Prostate gland (tissue), 2 donors: ENCODE measurements around the gene GRID1. TPM values are rescaled to one million over a fixed set of nuclear protein-coding genes. Genes with fewer than 3 reads are reported as not detected.

ENCODE experiments used
- DNase-seq: peaks from one replicate; pipeline ENCODE4 v3.0.0-alpha.2; 2019; ENCODE audit warnings: low spot score
- H3K27ac ChIP-seq, 2 donors: fragments of 200-600 bp; sonication (generic); 2 replicates each; pipeline ENCODE4 v1.5.1; 2017 to 2019
- H3K27me3 ChIP-seq: fragments of 200-600 bp; sonication (generic); replicated peaks from 2 replicates; pipeline ENCODE4 v1.5.1; 2019; ENCODE audit not compliant: insufficient read depth
- H3K36me3 ChIP-seq, 2 donors: fragments of 200-600 bp; sonication (generic); 1 replicate in 1 of 2; 2 replicates in 1 of 2; pipeline versions ENCODE4 v1.5.1 to v1.8.1; 2017 to 2019
- H3K4me1 ChIP-seq: fragments of 200-600 bp; sonication (generic); replicated peaks from 2 replicates; pipeline ENCODE4 v1.5.1; 2019
- H3K4me3 ChIP-seq, 2 donors: fragments of 200-600 bp; sonication (generic); 2 replicates each; pipeline ENCODE4 v1.5.1; 2017 to 2019
- H3K9me3 ChIP-seq: fragments of 200-600 bp; sonication (generic); 2 replicates; pipeline ENCODE4 v1.5.1; 2017
- POLR2A ChIP-seq: fragments of 450-650 bp; IDR thresholded peaks from one replicate; pipeline ENCODE4 v1.6.1; 2016; ENCODE audit warnings: antibody characterized with exemption, mild to moderate bottlenecking
- POLR2AphosphoS5 ChIP-seq: sonication (generic); formaldehyde crosslinking; IDR thresholded peaks from one replicate; pipeline ENCODE4 v1.6.1; 2017; ENCODE audit warnings: antibody characterized with exemption
- WGBS: methylation state at CpG from one replicate; pipeline ENCODE4 v1.1.5; 2018; 5-methylcytosine and 5-hydroxymethylcytosine counted together
- intact Hi-C: fragments of 100-400 bp; cut with DNase I; formaldehyde crosslinking; loops from one replicate; pipeline ENCODE4 v1.14.2; 2022
- total RNA-seq, 2 donors: library from RNA; depleted of rRNA; stranded (reverse); fragments of >200 nt; gene quantifications; one replicate each; pipeline ENCODE4 v1.1.0, GENCODE V29; 2016
- TF ChIP-seq, protein P1 (sequence below), 4 experiments: fragments of 200-600 bp in 2 of 4; fragments of 450-650 bp in 2 of 4; sonication (generic) in 2 of 4; IDR thresholded peaks; 1 replicate in 3 of 4; 2 replicates in 1 of 4; pipeline ENCODE4 v1.5.1; 2016 to 2019; ENCODE audit warnings: antibody characterized with exemption in 4 of 4, mild to moderate bottlenecking in 2 of 4, moderate library complexity in 2 of 4

GRID1 gene
- total RNA-seq, 2 donors from 2014 or later = 1.0 to 10.0 TPM

DNA sequence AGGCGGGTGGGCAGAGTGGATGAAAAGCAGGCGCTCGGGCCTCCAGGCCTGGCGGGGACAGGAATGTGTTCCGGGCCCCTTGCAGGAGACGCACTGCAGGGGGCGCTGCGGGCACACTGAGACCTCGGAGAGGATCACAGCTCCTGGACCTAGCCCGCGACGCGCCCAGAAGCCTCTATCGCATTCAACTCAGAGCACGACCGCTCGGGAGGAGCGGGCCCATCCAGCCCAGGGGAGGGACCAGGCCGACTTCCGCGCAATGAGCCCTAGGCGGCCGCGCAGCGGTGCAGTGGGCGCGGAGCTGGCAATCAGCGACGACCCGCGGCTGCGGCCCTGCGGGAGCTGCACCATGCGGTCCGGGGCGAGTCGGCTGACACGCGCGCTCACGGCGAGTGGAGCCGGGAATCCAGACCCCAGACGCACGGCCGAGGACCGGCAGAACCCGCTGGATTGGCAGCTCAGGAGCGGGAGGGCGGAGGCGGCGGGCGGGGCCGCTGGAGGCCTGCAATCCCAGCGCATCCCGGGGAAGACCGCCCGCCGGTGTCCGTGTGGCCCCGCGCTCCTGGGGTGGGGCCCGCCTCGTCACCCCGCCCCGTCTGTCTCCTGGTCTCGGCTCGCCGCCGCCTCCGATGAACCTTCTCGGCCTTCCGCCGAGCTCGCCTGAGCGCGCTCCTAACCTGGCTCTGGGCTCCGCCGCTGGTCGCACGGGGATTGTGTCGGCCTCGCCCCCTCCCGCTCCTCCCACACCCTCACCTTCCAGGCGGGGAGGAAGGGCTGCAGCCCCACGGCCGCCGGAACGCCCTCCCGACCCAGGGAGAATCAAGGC lies 33.5 kb upstream of the GRID1 start:
- no peaks in the 10 kb centered on the region for H3K4me1 ChIP-seq
- H3K27me3 ChIP-seq = no peaks in the 10 kb centered on the region
- H3K36me3 ChIP-seq = no peaks in the 10 kb centered on the region
- H3K9me3 ChIP-seq = no peaks in the 10 kb centered on the region
- TF ChIP-seq, protein P1, sequence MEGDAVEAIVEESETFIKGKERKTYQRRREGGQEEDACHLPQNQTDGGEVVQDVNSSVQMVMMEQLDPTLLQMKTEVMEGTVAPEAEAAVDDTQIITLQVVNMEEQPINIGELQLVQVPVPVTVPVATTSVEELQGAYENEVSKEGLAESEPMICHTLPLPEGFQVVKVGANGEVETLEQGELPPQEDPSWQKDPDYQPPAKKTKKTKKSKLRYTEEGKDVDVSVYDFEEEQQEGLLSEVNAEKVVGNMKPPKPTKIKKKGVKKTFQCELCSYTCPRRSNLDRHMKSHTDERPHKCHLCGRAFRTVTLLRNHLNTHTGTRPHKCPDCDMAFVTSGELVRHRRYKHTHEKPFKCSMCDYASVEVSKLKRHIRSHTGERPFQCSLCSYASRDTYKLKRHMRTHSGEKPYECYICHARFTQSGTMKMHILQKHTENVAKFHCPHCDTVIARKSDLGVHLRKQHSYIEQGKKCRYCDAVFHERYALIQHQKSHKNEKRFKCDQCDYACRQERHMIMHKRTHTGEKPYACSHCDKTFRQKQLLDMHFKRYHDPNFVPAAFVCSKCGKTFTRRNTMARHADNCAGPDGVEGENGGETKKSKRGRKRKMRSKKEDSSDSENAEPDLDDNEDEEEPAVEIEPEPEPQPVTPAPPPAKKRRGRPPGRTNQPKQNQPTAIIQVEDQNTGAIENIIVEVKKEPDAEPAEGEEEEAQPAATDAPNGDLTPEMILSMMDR (IDR thresholded peaks at IDR 0.05) = peak; percentile 87 to 95 (median 91)
- TF ChIP-seq POLR2A = no peak
- peak; percentile 75 for TF ChIP-seq POLR2AphosphoS5
- peak; percentile 93 for DNase-seq
- under 1% methylated on average over 62 of the region's 90 CpGs for WGBS
- H3K4me3 ChIP-seq = peak overlapping the region; percentile 44 to 59
- H3K27ac ChIP-seq = peak overlapping the region; percentile 74 to 82
- intact Hi-C loops = loop anchor here (1.0 to 5.0 kb wide), 2 partner anchors 122 to 185 kb away; partner anchors contain the start of gene WAPL

DNA sequence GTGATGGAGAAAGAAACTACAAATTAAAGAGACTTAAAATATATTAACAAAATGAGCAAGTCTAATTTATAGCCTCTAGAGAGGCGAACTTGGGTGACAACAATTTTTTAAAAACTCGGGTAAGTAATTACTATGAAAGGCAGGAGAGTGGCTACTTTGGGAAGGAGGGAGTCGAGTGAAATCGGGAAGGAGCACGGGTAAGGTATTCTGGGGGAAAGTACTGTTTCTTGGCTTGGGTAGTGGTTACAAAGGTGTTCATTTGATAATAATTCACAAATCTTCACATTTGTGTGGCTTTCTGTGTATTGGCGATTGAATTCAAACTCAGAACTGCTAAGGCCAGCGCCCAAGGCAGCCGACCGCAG lies 32.9 kb upstream of the GRID1 start:
- H3K27me3 ChIP-seq = no peaks in the 10 kb centered on the region
- intact Hi-C loops = no loop called here
- no peak for DNase-seq
- no peaks in the 10 kb centered on the region for H3K9me3 ChIP-seq
- peak overlapping the region; percentile 74 to 82 for H3K27ac ChIP-seq
- TF ChIP-seq POLR2AphosphoS5 (no peak), POLR2A (no peak)
- TF ChIP-seq, protein P1 (IDR thresholded peaks at IDR 0.05) = no peak
- H3K4me1 ChIP-seq = no peaks in the 10 kb centered on the region
- no peaks in the 10 kb centered on the region for H3K36me3 ChIP-seq
- peak overlapping the region; percentile 44 to 59 for H3K4me3 ChIP-seq
- 37% methylated on average over 9 of the region's 9 CpGs for WGBS

DNA sequence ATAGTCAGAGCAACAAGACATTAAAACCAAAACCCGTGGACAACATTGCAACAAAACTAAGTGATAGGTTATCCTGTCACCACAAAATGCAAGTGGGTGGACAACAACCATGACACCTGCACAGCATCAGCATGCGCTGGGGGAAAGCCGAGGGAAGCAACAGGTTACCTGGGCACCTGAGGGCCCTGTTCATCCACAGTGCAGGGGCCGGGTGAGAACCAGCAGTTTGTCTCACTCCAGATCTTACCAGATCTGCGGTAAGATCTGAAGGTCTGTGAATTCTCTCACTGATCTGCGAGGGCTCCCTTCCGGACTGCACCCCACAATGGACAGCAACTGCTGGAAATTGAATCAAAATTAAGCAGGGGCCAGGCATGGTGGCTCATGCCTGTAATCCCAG lies 30.5 kb upstream of the GRID1 start:
- H3K4me3 ChIP-seq = no peak overlapping the region
- no peaks in the 10 kb centered on the region for H3K36me3 ChIP-seq
- intact Hi-C loops = no loop called here
- WGBS = 80% methylated on average over 7 of the region's 7 CpGs
- no peaks in the 10 kb centered on the region for H3K4me1 ChIP-seq
- TF ChIP-seq POLR2AphosphoS5 (no peak), POLR2A (no peak)
- TF ChIP-seq, protein P1 (IDR thresholded peaks at IDR 0.05) = no peak
- no peaks in the 10 kb centered on the region for H3K9me3 ChIP-seq
- DNase-seq = no peak
- H3K27me3 ChIP-seq = no peaks in the 10 kb centered on the region
- no peak overlapping the region for H3K27ac ChIP-seq

DNA sequence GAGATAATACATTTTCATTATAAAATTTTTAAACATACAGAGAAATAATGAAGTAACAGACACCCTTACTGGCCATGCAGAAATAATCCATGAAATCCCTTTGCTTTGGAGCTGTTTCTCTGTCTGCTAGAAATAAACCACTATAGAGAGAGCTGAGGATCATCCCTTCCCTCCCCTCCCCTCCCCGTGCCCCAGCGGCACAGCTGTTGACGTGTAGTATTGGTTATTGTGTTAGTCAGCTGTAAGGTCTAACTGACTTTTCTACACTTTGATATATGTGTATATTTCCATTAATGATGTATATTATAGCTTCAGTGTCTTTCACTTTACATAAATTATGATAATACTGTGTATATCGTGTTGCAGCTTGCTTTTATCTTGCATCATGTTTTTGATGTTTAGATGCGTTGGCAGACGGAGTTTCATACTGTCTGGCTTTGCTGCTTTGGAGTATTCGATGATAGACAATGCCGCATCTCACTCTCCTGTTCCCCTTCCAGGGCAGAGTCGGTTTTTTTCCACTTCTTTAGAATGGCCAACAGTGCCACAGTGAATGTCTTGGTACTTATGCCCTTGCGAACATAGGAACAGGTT lies 27.4 kb upstream of the GRID1 start:
- H3K4me3 ChIP-seq = no peak overlapping the region
- TF ChIP-seq POLR2AphosphoS5 (no peak), POLR2A (no peak)
- TF ChIP-seq, protein P1 (IDR thresholded peaks at IDR 0.05) = no peak
- no peak overlapping the region for H3K27ac ChIP-seq
- WGBS = 43% methylated on average over 10 of the region's 10 CpGs
- no peaks in the 10 kb centered on the region for H3K4me1 ChIP-seq
- H3K36me3 ChIP-seq = no peaks in the 10 kb centered on the region
- H3K27me3 ChIP-seq = peaks cover 3% of the 10 kb centered on the region
- H3K9me3 ChIP-seq = no peaks in the 10 kb centered on the region
- no peak for DNase-seq
- intact Hi-C loops = no loop called here
